Non-pigmented ciliary epithelial cell (primary cell): Measurements from ENCODE around the gene NDUFAF2.

Experiments used
- DNase-seq: peaks from one replicate; pipeline ENCODE4 v3.0.0-alpha.2; 2010; ENCODE audit warnings: low read depth

Gene NDUFAF2

GRCh38 chr5:61123145-61123544 is 178.1 kb downstream of the NDUFAF2 start:
- DNase-seq = no peak

GRCh38 chr5:61130289-61130688 is 185.3 kb downstream of the NDUFAF2 start:
- DNase-seq = no peak

- no peak for DNase-seq
Measured at GRCh38 chr5:61132559-61132958, 187.6 kb downstream of the NDUFAF2 start.

DNA sequence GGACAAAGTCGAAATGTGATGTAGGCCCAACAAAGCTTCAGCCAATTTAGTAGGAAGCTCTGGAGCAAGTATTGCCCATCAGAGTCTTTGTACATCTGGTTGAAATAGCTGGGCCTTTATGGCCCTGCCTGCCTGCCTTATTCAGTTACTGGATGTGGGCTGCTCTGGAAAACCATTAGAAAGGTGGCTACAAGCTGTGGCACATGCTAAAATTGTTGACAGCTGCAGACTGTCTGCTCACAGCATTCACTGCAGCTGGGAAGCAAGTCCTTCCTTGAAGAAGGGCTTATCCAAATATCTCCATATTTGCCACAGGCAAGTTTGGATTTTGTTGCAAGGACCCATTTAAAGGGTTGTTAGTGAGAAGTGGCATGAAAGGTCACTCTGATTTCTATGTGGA is 192.8 kb downstream of the NDUFAF2 start:
- no peak for DNase-seq

DNA sequence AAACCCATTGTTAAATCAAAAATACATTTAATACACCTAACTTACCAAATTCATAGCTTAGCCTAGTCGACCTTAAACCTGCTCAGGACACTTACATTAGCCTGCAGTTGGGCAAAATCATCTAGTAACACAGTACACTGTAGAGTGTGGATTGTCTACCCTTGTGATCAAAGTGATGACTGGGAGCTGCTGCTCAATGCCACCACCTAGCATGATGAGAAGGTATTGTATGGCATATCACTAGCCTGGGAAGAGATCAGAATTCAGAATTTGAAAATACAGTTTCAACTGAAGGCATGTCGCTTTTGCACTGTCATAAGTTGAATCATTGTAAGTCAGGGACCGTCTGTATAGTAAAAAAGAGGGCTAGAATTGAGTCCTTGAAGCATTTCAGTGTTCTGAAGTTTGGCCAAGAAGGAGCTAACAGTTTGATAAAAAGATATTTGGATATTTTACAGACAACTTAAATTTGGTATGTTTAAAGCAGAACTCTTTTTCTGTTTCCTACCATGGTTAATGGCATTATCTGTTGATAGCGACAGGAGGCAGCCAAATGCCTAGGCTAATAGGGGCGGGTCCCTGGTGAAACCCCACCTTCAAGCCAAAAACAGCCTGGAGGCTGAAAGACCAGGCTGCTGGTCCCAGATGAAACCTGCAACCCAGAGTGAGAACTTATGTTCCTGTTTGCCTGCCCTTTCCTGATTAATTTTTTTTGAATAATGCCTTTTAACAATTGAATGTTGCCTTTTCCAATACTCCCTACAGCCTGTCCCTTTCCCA is 194.3 kb downstream of the NDUFAF2 start:
- DNase-seq = no peak

GRCh38 chr5:61139931-61140330 is 194.9 kb downstream of the NDUFAF2 start:
- DNase-seq = no peak

DNA sequence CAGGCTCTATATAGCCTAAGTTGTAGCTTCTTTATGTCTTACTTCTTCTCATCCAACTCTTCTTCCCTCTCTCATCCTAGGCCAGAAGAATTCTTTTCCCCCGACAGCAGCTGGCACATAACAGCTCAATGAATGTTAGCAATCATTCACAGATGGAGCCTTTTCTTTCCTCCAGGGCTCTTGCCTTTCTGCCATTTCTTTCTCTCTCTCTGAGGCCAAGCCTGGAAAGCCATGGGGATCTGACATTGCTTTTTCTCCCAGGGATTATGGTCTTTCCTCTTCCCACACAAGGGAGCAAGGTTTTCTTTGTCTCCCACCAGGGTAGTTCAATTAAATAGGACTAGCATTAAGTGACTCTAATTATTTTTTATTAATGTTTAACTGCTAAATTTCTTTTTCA is 196.8 kb downstream of the NDUFAF2 start:
- no peak for DNase-seq

DNA sequence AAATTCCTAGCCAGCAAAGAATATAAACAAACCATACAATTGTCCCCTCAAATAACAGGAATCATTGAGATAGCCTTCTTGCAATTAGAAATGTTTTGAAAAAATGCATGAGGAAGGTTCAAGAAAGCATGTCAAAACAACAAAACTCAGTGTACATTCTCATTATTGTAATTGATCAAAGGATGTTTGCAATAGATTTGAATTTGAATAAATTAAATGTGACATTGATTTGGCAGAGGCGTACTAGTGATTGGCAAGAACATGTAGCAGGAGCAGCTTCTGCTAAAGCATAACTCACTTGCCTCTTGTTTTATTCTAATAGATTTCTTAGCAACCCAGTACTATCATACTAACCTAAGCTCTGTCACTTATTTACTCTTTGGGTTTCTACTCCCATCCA is 197.4 kb downstream of the NDUFAF2 start:
- no peak for DNase-seq

DNA sequence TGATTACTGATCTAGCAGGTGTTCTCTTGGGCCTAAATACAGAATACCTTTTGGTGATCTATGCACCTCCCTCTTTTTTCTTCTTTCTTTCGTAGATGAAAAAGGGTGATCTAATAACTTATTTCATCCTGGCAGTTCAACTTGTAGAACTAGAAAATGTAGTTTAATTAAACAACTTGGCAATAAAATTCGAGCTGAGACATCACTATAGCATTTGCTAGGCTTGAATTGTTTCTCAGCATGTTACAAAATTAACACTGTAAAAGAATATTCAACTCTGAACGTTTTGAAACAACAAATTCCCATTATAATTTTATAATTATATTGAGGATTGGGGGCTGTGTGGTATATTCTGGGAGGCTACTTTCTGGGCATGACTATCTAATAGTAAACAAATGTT is 197.8 kb downstream of the NDUFAF2 start:
- DNase-seq = no peak

DNA sequence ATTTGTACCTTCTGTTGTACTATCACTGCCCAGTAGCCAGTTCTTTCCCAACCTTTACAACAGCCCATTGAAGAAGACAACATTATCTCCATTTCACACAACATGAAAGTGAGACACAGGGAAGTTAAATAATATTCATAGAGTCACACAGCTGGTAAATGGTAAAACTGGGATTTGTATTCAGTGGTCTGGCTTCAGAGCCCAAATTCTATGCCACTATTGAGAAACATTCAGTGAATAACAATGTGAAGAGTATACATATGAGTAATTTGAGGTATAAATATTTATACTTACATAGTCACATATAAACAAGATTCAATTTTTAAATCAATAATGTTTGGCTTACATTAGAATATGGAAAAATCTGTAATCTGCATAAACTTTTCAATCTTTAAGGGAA is 203.5 kb downstream of the NDUFAF2 start:
- no peak for DNase-seq

DNA sequence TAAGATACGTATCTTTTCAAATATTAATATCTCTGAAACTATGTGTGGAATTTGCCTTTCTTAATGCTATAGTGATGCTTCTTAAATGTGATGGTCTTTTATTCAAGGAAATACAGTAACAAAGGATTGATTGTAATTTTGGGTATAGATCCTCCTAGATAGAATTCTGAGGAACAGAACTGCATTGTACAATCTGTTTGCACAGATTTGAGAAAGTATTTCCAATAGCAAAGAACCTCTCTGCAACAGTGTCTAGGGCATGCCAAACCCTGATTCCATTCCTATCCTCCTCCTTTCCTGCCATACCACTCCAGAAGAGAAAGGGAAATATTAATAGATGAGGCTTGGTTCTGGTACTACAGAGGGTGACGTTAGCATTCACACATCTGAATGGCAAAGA is 206.9 kb downstream of the NDUFAF2 start:
- no peak for DNase-seq

DNA sequence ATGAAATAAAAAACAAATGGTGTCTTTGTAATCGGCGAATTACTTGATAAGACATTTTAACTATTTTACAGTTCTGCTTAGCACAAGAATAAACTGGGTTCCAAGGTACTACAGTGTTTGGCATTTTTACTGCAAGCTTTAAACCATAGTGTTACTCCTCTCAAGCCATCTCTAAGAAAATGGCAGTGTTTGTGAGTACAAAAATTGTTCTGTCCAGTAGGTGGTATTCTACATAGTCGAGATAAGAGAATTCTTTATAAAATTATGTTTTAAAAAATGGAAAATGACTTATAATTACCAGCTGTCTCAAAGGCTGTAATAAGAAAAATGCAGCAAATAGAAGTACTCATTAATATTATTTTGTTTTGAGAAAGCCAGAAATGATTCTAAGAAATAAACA is 214.1 kb downstream of the NDUFAF2 start:
- no peak for DNase-seq

- no peak for DNase-seq
Measured at GRCh38 chr5:61159836-61160235, 214.8 kb downstream of the NDUFAF2 start.

DNA sequence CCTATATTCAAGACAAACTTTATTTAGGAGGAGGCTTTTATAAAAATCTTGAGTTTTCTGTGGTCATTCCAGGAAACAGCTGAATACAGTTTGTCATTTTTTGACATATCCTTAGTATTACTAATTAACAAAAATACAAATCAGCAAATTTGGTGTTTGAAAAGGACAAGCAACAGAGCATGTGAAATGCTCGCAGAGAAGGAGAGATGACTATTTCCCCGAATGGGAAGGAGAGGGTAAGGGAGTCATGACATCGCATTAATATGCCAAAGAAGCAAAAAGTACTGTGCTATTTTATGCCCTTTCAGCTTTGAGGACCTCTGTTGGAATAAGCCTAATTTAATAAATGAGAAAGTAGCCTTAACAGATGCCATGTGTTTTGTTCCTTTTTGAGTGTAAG is 215.5 kb downstream of the NDUFAF2 start:
- DNase-seq = no peak

- no peak for DNase-seq
Measured at GRCh38 chr5:61162010-61162831, 217.2 kb downstream of the NDUFAF2 start, which contains the start of gene SMIM15. Gene SMIM15, minus strand, starts transcription at chr5:61162468. Its CDS starts 2,297 bp downstream, at chr5:61160171.

GRCh38 chr5:61162832-61163567 is 218.0 kb downstream of the NDUFAF2 start:
- no peak for DNase-seq

- no peak for DNase-seq
Measured at GRCh38 chr5:61163905-61164304, 218.9 kb downstream of the NDUFAF2 start.

DNA sequence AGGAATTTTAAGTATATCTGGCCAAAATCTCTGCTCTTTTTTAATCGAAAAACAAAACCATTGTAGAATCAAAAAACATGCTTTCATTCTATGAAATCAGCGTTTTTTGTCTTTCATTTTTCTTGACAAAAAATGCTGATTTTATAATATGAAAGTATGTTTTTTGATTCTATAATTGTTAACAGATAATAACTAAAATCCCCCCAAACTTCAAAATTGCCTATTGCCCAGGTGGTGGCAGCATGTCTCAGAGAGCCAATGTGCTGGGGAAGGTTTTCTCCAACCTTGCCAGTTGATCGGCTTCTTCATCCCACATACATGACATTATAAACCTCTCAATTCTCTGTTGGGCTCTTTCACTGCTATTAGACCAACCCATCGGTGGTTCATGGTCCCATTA is 222.4 kb downstream of the NDUFAF2 start:
- DNase-seq = no peak

DNA sequence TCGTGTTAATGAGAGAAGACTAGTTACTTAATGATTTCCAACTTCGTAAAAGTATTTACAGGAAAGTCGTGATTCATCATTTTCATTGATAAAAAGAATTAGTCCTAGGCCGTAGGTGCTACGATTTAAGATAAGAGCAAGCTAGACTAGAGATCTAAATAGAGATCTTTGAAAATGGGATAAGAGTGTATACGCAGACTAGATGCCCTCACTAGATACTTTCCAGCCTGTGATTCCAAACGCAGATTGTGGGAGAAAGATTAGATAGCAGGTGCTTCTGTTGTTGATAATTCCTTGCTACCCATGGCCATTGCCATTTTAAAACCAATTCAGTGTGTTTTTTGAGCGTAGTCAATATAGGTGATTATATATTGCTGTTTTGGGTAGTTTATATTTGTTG is 223.9 kb downstream of the NDUFAF2 start:
- DNase-seq = no peak

GRCh38 chr5:61171479-61171878 is 226.5 kb downstream of the NDUFAF2 start:
- no peak for DNase-seq

DNA sequence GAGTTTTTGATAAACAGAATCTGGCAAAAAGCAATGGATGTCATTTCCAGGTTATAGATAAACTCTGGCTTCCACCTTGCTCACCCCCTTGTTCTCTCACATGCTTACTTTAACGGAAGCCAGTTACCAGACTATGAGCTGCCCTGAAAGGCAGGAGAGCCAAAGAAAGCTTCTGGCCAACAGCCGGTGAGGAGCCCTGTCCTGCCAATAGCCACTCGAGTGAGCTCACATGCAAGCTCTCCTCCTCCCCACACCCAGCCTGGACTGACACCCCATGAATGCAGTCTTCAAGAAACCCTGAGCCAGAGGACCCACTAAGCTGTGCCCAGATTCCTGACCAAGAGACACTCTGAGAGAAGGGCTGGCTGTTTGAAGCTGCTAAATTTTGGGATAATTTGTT is 231.6 kb downstream of the NDUFAF2 start:
- no peak for DNase-seq

DNA sequence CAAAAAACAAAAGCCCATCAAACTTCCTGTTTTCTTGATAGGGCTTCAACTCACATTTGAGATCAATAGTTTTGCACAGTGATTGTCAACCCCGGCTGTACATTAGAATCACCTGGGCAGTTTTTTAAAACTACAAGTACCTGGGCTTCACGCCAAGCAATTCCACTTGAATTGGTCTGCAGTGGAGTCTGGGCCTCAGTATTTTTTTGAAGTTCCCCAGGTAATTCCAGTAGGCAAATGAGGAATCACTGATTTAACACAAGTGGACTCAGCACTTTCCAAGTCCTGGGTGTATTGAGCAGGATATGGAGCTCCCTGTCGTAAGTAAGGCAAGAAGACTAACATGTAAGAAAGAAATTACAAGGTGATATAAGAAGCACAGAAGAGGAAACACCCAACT is 232.1 kb downstream of the NDUFAF2 start:
- no peak for DNase-seq

DNA sequence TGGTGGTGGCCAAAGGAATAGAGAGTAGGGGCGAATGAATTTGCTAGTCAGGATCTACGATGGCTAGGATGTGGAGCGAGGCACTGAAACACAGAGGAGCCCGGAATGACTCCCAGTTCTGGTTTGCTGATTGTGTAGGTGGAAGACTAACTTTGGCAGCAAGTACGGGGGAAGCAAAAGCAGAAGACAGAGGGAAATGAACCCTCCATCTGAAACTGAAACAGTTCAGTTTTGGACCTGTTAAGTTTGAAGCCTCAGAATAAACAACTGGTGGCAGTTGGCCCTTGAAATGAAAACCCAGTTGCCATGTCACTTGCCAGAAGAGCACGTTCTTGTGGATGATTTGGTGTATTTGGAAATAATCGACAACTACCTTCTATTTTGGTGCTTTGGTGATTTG is 232.7 kb downstream of the NDUFAF2 start:
- DNase-seq = no peak
